ENCODE results near the gene EXOC2. TPM values are rescaled to one million over a fixed set of nuclear protein-coding genes. Genes with fewer than 3 reads are reported as not detected.

EXOC2 gene
- total and polyA plus RNA-seq, 2 donors (not counting 1 experiment from before 2014, with no cell fraction given) = 12.2 to 45.0 TPM

- H3K9ac ChIP-seq (ENCODE audit: low read length) = no peak overlapping the region
- peaks cover 18% of the 10 kb centered on the region for H4K20me1 ChIP-seq (ENCODE audit: control insufficient read depth, insufficient read depth, low read length, poor library complexity, severe bottlenecking)
- H3K27ac Mint-ChIP-seq = no peak overlapping the region
- no peak for DNase-seq
- no peaks in the 10 kb centered on the region for H3K27me3 ChIP-seq (replicated peaks in 1 of 4; ENCODE audit: control extremely low read depth in 1 of 4, control insufficient read depth in 3 of 4, insufficient read depth in 4 of 4, low read length in 3 of 4)
- peaks cover 0 to 7% of the 10 kb centered on the region in 2 experiments for H3K36me3 ChIP-seq (replicated peaks in 1 of 2; ENCODE audit: control extremely low read depth in 1 of 2, control insufficient read depth in 1 of 2, extremely low read depth in 1 of 2, insufficient read depth in 2 of 2, low read length in 1 of 2)
- H3K4me3 Mint-ChIP-seq = no peak overlapping the region
- no peaks in the 10 kb centered on the region for H3K9me3 Mint-ChIP-seq (ENCODE audit: insufficient read depth)
- peaks cover 13 to 23% of the 10 kb centered on the region in 2 donors for H3K4me1 ChIP-seq (ENCODE audit: control insufficient read depth in 2 of 2, insufficient read depth in 2 of 2, low read length in 2 of 2)
- H3K4me3 ChIP-seq (ENCODE audit: control extremely low read depth in 1 of 5, extremely low read depth in 1 of 5, insufficient read depth in 1 of 5, low read depth in 2 of 5, low read length in 4 of 5) = no peak overlapping the region
- H3K27me3 Mint-ChIP-seq = no peaks in the 10 kb centered on the region
- ATAC-seq (ENCODE audit: low read depth) = no peak
- H3K4me2 ChIP-seq (replicated peaks; ENCODE audit: low read depth, low read length, poor library complexity, severe bottlenecking) = no peak overlapping the region
- H3K27ac ChIP-seq (ENCODE audit: low read length in 2 of 2) = no peak overlapping the region
- intact Hi-C loops (cut with micrococcal nuclease) = no loop called here
- peaks cover 0 to 10% (median 0%) of the 10 kb centered on the region in 3 donors for H3K9me3 ChIP-seq (ENCODE audit: control extremely low read depth in 1 of 3, control insufficient read depth in 2 of 3, insufficient read depth in 1 of 3, low read length in 2 of 3)
- 77% methylated on average over 7 of the region's 13 CpGs for WGBS (ENCODE audit: insufficient coverage)
- ChIA-PET CTCF (interaction anchor here (1.3 to 1.6 kb wide), 2 partner anchors 62 to 66 kb away, joined by 3 to 4 read pairs; no protein-coding TSS in a partner anchor), POLR2A (no interaction called here)
- H3K4me1 Mint-ChIP-seq = peaks cover 59% of the 10 kb centered on the region
- TF ChIP-seq CTCF (IDR thresholded peaks at IDR 0.05) (no peak), EZH2 (IDR thresholded peaks at IDR 0.05; ENCODE audit: borderline replicate concordance, insufficient read depth, low read depth, low read length, poor library complexity, severe bottlenecking) (no peak)
- H3K79me2 ChIP-seq (ENCODE audit: control insufficient read depth, insufficient read depth, low read length) = peaks cover 92% of the 10 kb centered on the region
- no peak overlapping the region for H2AFZ ChIP-seq (ENCODE audit: insufficient read depth, low read depth, low read length, poor library complexity, severe bottlenecking)
Measured at GRCh38 chr6:659716-660581, 33.0 kb downstream of the EXOC2 start.

GRCh38 chr6:658244-658643 lies 34.7 kb downstream of the EXOC2 start:
- peaks cover 13 to 14% of the 10 kb centered on the region in 2 donors for H3K4me1 ChIP-seq (ENCODE audit: control insufficient read depth in 2 of 2, insufficient read depth in 2 of 2, low read length in 2 of 2)
- DNase-seq = no peak
- no CpG with 5 or more reads among the region's 2 CpGs for WGBS (ENCODE audit: insufficient coverage)
- intact Hi-C loops (cut with micrococcal nuclease) = no loop called here
- no peak for ATAC-seq (ENCODE audit: low read depth)
- POLR2A ChIA-PET = no interaction called here
- no peak overlapping the region for H3K9ac ChIP-seq (ENCODE audit: low read length)
- H3K9me3 ChIP-seq (ENCODE audit: control extremely low read depth in 1 of 3, control insufficient read depth in 2 of 3, insufficient read depth in 1 of 3, low read length in 2 of 3) = peaks cover 0 to 10% (median 0%) of the 10 kb centered on the region in 3 donors
- Mint-ChIP-seq H3K4me3 (no peak overlapping the region), H3K27me3 (no peaks in the 10 kb centered on the region), H3K9me3 (ENCODE audit: insufficient read depth) (no peaks in the 10 kb centered on the region), H3K27ac (no peak overlapping the region), H3K4me1 (peaks cover 46% of the 10 kb centered on the region)
- peaks cover 30% of the 10 kb centered on the region for H4K20me1 ChIP-seq (ENCODE audit: control insufficient read depth, insufficient read depth, low read length, poor library complexity, severe bottlenecking)
- H3K4me2 ChIP-seq (replicated peaks; ENCODE audit: low read depth, low read length, poor library complexity, severe bottlenecking) = no peak overlapping the region
- CTCF ChIA-PET = no interaction called here
- peaks cover 91% of the 10 kb centered on the region for H3K79me2 ChIP-seq (ENCODE audit: control insufficient read depth, insufficient read depth, low read length)
- TF ChIP-seq CTCF (IDR thresholded peaks at IDR 0.05) (no peak), EZH2 (IDR thresholded peaks at IDR 0.05; ENCODE audit: borderline replicate concordance, insufficient read depth, low read depth, low read length, poor library complexity, severe bottlenecking) (no peak)
- H3K27me3 ChIP-seq (replicated peaks in 1 of 4; ENCODE audit: control extremely low read depth in 1 of 4, control insufficient read depth in 3 of 4, insufficient read depth in 4 of 4, low read length in 3 of 4) = no peaks in the 10 kb centered on the region
- H3K4me3 ChIP-seq (ENCODE audit: control extremely low read depth in 1 of 5, extremely low read depth in 1 of 5, insufficient read depth in 1 of 5, low read depth in 2 of 5, low read length in 4 of 5) = no peak overlapping the region
- no peak overlapping the region for H3K27ac ChIP-seq (ENCODE audit: low read length in 2 of 2)
- H3K36me3 ChIP-seq (replicated peaks in 1 of 2; ENCODE audit: control extremely low read depth in 1 of 2, control insufficient read depth in 1 of 2, extremely low read depth in 1 of 2, insufficient read depth in 2 of 2, low read length in 1 of 2) = peaks cover 0 to 7% of the 10 kb centered on the region in 2 experiments
- H2AFZ ChIP-seq (ENCODE audit: insufficient read depth, low read depth, low read length, poor library complexity, severe bottlenecking) = no peak overlapping the region

Data from B cell (primary cell).